ENCODE results near the gene ME1.
A peak's percentile ranks its signal among the peaks of the same experiment; 100 is the strongest.
"Not testable (repeated sequence)": the region's sequence is repeated elsewhere in the genome, so short reads cannot be mapped to it uniquely, and the experiment has no call there.

Gene ME1

GRCh38 chr6:83431545-83432155 is 799 bp upstream of the ME1 start:
- DNase-seq (ENCODE audit: low spot score): no peak

GRCh38 chr6:83429857-83430610 is 817 bp downstream of the ME1 start:
- DNase-seq (ENCODE audit: low spot score): no peak

GRCh38 chr6:83429269-83429668 is 1.6 kb downstream of the ME1 start:
- no peak for DNase-seq (ENCODE audit: low spot score)

GRCh38 chr6:83424392-83425018 is 6.3 kb downstream of the ME1 start:
- no peak for DNase-seq (ENCODE audit: low spot score)

- peak; percentile 68 for DNase-seq (ENCODE audit: low spot score)
Measured at GRCh38 chr6:83417880-83418663, 12.8 kb downstream of the ME1 start.

GRCh38 chr6:83413068-83413467 is 17.8 kb downstream of the ME1 start:
- DNase-seq (ENCODE audit: low spot score): no peak

- DNase-seq (ENCODE audit: low spot score): no peak
Measured at GRCh38 chr6:83411731-83412130, 19.1 kb downstream of the ME1 start.

- no peak for DNase-seq (ENCODE audit: low spot score)
Measured at GRCh38 chr6:83403191-83403590, 27.7 kb downstream of the ME1 start.

GRCh38 chr6:83389606-83390005 is 41.2 kb downstream of the ME1 start:
- no peak for DNase-seq (ENCODE audit: low spot score)

GRCh38 chr6:83385473-83385872 is 45.4 kb downstream of the ME1 start:
- DNase-seq (ENCODE audit: low spot score): no peak

GRCh38 chr6:83384751-83385150 is 46.1 kb downstream of the ME1 start:
- DNase-seq (ENCODE audit: low spot score): no peak

GRCh38 chr6:83381949-83382348 is 48.9 kb downstream of the ME1 start:
- no peak for DNase-seq (ENCODE audit: low spot score)

- DNase-seq (ENCODE audit: low spot score): no peak
Measured at GRCh38 chr6:83378621-83379388, 52.0 kb downstream of the ME1 start.

GRCh38 chr6:83371423-83371822 is 59.4 kb downstream of the ME1 start:
- DNase-seq (ENCODE audit: low spot score): no peak

GRCh38 chr6:83370567-83370966 is 60.3 kb downstream of the ME1 start:
- no peak for DNase-seq (ENCODE audit: low spot score)

GRCh38 chr6:83369692-83370091 is 61.2 kb downstream of the ME1 start:
- DNase-seq (ENCODE audit: low spot score): no peak

- DNase-seq (ENCODE audit: low spot score): no peak
Measured at GRCh38 chr6:83368577-83368976, 62.3 kb downstream of the ME1 start.

GRCh38 chr6:83367104-83367503 is 63.7 kb downstream of the ME1 start:
- DNase-seq (ENCODE audit: low spot score): no peak

GRCh38 chr6:83365931-83366330 is 64.9 kb downstream of the ME1 start:
- no peak for DNase-seq (ENCODE audit: low spot score)

- not testable (repeated sequence) for DNase-seq (ENCODE audit: low spot score)
Measured at GRCh38 chr6:83362349-83362748, 68.5 kb downstream of the ME1 start.

- no peak for DNase-seq (ENCODE audit: low spot score)
Measured at GRCh38 chr6:83359638-83360037, 71.2 kb downstream of the ME1 start.

GRCh38 chr6:83354747-83355146 is 76.1 kb downstream of the ME1 start:
- no peak for DNase-seq (ENCODE audit: low spot score)
